Stimulated activated CD8-positive, alpha-beta memory T cell treated with anti-CD3 and anti-CD28 coated beads, Interleukin-4, amount 100 ng/mL, for 24 hours (primary cell): ENCODE data around the gene PPM1F.

Experiments used
- DNase-seq: peaks from one replicate; pipeline ENCODE4 v3.0.0-alpha.2; 2020; ENCODE audit warnings: low read depth

Gene PPM1F, protein sequence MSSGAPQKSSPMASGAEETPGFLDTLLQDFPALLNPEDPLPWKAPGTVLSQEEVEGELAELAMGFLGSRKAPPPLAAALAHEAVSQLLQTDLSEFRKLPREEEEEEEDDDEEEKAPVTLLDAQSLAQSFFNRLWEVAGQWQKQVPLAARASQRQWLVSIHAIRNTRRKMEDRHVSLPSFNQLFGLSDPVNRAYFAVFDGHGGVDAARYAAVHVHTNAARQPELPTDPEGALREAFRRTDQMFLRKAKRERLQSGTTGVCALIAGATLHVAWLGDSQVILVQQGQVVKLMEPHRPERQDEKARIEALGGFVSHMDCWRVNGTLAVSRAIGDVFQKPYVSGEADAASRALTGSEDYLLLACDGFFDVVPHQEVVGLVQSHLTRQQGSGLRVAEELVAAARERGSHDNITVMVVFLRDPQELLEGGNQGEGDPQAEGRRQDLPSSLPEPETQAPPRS

DNA sequence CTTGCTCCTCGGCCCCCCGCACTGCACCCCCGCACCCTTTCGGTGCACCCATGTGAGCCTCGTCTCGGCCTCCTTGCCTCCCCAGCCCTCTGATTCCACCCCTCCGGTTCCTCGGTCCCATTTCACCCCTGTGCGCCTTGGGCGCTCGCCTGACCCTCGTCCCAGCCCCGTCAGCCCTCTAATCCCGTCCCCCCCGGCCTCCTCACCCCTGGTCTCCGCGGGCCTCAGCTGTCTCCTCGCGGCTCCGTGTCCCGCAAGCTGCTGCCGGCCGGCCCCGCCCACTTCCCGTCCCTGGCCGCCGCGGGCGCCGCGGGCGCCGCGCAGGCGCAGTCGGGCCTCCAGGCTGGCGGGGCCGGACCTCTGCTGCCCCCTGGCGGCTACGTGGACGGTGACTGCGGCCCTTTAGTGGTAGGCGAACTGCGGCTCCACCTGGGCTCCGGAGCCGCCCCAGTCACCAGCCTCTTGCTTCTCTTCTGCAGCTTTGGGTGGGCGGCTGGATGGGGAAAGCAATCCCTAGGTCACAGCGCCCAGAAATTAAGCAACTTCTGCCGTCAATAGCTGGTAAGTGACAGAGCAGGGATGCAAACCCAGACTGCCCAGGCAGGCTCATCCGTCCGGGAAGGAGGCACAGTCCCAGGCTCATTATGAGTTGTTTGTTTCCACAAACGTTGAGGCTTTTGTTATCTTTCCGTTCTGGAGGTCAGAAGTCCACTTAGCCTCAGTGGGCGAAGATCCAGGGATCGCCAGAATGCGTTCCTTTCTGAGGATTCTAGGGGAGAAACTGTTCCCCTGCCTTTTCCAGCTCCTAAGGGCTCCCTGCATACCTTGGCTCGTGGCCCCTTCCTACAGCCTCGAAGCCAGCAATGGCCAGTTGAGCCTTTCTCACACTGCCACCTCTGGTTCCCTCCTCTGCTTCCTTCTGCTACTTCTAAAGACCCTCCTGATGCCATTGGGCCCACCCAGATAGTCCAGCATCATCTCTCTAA is at the start of gene PPM1F:
Gene PPM1F (minus strand): TSS at position 263 of the 986 bp plus-strand sequence. CDS start 6,800 bp downstream, outside the sequence.
- peak; percentile 84 for DNase-seq

DNA sequence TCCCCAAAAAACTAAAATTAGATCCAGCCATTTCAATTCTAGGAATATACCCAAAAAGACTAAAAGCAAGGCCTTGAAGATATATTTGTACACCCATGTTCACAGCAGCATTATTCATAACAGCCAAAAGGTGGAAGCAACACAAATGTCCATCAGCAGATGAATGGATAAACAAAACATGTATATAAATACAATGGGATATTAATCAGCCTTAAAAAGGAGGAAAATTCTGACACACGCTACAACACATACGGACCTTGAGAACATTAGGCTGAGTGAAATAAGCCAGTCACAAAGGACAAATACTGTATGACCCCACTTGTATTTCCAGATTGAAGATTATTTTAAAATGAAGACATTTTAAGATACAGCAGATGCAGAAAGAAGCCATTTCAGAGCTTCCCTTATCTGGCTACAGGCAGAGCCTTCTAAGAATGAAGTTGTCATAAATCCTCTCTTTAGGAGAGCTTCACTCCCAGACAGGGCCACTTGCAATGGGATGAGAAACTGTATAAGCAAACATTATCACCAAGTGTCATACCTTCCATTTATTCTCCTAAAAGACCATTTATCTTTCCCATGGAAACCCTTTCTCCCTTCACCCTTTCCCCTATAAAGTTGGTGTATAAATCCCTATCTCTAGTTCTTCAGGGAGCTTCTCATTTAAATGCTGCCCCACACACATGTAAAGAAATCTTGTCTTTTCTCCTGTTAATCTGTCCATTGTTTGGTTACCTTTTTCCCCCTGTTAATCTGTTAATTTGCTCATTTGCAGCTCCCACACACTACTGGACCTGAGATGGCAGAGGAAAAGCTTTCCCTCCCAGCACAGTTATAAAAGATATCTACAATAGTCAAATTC is 49.2 kb upstream of the PPM1F start:
- no peak for DNase-seq

DNA sequence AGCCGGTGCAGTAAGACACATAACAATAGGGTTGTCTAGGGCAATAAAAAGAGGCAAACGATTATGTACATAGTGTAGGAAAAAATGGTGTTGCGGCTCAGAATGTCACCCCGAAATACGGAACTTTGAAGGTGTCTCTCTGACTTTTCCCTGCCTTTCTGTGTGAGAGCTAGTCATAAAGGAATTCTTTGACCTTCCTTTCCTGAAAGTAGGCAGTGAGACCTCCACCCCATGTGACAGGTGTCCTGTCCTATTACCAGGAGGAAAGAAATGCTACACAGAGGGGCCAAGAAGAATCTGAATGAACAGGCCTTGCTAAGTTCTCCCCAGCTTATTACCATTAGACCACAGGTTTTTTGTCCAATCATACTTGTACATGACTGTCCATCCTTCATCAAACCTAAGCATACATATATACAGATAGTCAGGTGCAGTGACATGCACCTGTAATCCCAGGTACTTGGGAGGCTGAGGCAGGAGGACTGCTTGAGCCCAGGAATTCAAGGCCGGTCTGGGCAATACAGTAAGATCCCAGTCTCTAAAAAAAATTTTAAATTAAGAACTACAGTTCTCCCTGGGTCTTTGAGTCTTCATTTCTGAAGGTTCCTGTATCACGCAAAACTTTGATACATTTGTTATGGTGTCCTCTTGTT is 46.1 kb upstream of the PPM1F start:
- no peak for DNase-seq

DNA sequence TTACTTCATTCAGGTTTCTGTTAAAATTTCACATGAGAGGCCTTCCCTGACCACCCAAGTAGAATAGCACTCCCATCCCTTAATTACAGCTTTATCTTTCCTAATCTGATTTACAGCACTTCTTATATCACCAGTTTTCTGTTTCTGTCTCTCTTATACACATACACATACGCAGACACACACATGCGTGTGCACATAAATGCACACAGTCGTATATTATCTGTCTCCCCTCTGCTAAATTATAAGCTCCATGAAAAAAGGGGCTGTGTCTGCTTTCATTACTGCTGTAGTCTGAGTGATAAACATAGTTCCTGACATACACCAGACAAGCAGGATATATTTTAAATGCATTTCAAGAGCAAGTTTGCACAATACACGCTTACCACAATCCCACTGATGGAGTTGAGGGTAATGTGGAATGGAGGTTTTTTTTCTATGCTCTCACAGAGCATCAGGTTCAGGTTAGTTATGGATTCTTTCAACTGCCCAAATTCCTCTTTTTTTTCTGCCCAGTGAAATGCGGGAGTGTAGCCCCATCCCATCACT is 43.6 kb upstream of the PPM1F start:
- DNase-seq: no peak

DNA sequence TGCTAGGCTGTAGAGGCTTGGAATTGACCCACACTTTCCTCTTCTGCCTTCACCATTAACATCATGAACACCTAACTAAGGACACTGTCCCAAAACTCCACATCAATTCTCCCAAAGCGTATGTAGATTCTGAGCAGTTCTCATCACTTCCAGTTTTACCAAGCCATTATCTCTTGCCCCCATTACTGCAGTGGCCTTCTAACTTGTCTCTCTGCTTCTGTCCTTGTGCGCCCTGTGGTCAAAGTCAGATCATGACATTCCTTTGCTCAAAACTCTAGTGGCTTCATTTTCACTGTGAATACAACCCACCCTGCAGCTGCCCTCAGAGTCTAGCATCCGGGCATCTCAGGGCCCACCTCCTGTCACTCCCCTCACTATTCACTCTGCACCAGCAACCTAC is 43.0 kb upstream of the PPM1F start:
- DNase-seq: no peak

DNA sequence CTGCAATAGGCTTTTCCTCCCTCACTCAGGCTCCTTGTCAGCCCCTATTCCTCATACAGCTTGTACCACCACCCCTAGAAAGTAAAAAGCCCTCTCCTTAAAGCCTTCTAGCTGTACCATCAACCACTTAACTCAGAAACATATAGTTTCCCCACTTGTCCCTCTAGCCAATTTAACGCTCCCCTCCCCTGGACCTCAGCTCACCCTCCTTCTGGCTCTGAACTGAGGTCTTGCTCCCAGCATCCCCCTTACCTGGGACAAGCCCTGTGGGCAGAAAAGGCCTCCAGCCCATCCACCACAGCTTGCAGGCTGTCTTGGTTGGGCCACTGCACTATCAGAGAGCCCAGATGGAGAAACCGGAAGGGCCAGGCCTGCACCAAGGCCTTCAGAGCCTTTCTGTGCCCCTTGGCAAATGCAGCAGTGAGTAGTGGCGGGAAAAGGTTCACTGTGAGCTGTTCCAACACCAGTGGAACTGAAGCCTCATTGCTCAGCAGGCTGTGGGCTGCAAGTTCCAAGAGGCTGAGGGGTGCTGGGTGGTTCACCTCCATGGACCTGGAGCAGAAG is 42.3 kb upstream of the PPM1F start:
- DNase-seq: no peak

DNA sequence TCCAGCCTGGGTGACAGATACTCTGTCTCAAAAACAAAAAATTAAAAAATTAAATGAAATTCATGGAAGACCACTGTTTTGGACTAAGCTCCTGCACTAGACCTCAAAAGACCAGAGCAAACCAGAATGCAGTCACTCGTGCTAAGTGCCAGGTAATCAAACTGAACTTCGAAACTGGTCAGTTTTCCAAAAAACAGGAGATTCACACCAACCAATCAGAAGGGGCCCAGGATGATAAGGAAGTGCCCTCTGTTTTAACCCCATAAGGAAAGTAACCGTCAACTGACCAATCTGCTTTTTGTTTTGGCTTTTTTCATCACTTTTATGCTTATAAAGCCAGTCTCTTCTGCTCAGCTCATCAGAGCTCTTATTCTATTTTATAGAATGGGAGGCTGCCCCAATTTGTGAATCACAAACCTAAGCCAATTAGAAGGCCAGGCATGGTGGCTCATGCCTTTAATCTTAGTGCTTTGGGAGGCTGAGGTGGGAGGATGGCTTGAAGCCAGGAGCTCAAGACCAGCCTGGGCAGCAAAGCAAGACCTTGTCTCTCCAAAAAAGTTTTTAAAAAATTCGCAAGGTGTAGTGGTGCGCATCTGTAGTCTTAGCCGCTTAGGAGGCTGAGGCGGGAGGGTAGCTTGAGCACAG is 40.1 kb upstream of the PPM1F start:
- no peak for DNase-seq

DNA sequence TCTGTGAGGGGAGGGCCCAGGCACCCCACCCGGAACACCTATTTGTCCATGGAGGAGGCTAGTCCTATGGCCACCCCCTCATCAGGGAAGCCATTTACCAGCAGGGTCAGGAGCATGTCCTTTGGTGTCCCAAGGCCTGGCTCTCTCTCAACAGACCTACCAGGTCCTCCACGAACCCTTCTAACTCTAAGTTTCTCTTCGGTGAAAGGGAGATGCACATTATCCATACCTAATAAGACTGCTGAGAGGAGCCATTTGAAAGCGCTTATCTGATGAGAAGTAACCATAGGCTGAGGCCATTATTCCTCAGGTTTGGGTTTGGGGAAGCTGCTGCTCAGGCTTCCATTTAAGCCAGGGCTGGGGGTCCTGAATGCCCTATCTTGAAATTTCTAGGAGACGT is 39.1 kb upstream of the PPM1F start:
- DNase-seq: no peak

DNA sequence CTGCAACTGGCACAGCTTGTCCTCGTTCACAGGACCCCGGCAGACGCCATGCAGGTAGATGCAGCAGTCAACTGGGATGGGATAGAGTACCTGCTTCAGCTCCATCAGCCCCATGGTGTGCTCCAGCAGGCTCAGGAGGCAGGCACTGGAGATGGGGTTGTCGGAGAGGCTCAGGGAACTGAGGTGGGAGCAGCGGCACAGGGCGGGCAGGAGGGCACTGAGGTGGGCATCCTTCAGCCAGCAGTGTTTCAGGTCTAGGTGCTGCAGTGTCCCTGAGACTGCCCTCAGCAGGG is 38.6 kb upstream of the PPM1F start:
- DNase-seq: no peak

DNA sequence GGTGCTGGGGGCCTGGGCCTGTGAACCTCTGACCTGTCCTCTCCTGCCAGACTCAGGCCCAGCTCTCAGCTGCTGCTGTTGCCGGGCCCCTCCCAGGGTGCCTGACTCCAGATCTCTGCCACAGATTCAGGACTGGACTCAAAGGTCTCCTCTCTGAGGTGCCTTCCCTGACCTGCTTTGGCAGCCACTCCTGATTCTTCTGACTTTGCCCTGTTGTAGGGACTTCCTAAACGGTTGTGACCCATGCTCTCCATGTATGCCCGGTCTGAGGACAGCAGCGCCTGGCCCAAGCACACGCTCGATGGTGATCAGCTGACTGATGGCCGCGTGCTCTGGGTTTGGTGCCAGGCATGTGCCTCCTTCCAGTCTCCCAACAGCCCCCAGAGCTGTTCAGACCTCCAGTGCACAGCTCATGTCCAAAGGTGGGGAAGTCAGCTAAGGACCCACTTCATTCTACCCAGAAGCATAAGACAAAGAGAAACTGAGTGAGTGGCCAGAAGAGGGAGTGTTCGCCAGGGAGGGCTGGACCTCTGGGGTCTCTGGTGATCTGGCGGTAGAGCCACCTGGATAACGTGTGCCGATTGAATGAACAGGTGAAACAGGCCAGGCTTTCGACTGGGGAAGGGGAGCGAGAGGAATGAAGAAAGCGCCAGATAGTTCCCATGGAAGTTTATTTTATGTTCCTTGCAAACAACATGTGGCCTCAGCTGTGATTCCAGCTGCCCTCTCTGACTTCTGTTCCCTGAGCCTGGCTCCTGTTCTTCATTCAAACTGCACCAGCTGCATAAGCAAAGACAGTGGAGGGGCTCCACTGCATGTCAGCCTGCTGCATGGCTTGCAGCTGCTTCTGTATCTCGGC is 38.0 kb upstream of the PPM1F start:
- no peak for DNase-seq

DNA sequence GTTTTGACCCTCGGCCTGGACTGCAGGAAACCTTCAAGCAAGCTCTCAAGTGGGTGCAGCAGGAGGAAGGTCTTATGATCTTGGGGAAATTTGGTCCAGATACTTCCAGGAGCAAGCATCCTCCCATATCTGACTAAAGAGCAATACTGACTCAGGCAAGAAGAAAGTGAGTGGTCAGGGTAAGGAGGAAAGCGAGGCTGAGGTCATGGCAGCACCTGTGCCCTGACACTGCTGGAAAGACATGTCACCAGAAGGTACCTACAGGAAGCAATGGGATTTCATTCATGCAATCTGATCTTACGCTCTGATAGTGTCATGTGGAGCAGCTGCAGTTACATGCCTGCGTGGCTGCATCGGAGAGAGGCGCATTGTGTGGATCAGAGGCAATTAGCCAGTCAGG is 36.4 kb upstream of the PPM1F start:
- DNase-seq: no peak

DNA sequence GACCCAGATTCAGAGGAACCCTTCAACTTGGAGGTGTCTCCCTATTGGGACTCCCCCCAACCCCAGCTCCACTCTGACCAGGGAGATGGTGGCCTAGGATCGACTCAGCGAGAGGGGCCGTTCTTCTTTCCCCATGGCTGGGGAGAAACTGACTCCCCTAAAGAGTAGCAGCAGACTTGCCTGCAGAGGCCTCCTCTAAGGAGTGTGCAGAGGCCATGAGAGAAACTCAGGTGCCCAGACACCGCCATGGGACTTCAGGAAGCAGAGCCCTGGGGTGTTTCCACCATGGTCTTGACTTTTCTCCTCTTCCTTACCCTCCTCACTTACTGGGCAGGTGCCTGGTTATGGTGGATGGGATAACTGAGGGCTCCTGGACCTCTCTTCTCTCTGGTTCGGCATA is 32.6 kb upstream of the PPM1F start:
- no peak for DNase-seq

DNA sequence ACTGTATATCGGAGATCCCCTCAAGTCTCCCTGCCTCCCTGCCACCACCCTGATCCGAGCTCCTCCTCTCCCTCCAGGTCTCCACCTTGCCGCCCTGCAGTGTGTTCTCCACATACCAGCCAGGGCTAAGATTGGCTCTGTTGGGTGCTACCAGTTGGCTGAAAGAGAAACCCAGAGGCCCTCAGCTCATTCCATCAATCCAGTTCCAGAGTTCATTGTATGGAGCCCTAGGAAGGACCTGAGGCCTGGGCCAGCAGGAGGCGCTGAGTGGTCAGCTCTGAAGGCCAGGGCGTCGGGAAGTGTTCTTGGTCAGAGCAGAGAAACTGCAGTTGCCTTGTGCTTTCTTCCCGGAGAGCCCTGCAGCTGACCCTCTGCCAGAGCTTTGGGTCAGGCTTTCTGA is 32.1 kb upstream of the PPM1F start:
- no peak for DNase-seq

DNA sequence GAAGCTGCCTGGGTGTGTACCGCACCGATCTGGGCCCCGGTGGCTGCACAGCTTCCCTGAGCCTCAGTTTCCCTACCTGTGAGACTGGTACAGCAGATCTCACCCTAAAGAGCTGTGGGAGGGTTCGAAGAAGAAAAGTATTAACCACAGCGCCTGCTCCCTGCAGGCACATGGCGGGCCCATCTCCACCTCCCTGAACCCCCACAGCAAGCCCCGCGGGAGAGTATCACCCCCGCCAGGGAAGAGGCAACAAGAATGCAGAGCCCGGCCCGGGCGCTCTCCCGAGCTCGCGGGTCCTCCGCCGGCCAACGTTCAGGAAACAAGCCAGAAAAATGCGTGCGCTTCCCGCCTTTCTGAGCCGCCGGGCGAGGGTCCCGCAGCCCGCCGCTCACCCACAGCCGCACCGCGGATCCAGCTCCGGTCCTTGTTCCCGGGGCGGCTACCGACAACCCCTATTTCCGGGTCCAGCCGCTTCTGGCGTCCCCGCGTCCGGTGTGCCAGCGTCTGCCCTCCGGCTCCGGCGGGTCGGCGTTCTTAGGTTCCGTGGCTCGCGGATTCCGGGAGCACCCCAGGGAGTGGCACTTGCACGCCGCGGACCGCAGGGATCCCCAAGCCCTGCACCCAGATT is 29.8 kb upstream of the PPM1F start, which contains the start of gene TOP3B:
Gene TOP3B (minus strand): TSS at position 450 of the 628 bp plus-strand sequence. CDS start 7,078 bp downstream, outside the sequence.
- DNase-seq: peak; percentile 75

DNA sequence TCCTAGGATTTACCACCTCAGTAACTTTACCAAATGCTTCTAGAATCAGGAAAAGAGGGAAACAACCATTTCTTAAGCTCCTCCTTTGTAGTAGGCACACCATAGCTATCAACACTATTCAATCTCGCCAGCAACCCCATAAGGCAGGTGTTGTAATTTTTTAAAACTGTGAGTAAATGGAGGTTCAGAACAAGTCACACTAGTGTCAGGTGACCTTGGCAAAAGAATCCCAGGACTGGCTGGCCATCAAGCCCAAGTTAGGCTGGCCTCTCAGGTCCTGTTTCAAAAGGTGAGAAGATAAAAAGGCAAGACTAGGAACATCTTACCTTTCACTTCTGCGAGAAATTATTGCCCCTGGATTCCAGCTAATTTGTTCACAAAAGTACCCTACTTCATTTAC is 29.2 kb upstream of the PPM1F start:
- DNase-seq: no peak

DNA sequence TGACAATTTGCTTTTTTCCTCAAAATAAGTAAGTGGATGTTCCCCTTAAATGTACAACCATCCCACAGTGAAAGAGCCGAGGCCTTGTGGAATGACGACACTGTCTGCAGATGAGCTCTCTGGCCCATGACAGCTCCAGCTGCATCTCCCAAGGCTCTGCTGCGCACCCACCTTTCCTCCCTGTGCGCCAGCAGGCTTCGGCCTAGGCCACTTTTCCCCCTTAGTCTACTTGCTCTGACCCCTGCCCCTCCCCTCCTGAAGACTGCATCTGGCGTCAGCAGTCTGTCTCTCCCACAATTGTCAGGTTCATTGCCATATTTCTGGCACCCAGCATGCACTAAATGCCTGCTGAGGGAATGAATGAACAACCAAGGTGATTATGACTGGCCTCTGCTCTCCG is 27.9 kb upstream of the PPM1F start:
- DNase-seq: no peak

DNA sequence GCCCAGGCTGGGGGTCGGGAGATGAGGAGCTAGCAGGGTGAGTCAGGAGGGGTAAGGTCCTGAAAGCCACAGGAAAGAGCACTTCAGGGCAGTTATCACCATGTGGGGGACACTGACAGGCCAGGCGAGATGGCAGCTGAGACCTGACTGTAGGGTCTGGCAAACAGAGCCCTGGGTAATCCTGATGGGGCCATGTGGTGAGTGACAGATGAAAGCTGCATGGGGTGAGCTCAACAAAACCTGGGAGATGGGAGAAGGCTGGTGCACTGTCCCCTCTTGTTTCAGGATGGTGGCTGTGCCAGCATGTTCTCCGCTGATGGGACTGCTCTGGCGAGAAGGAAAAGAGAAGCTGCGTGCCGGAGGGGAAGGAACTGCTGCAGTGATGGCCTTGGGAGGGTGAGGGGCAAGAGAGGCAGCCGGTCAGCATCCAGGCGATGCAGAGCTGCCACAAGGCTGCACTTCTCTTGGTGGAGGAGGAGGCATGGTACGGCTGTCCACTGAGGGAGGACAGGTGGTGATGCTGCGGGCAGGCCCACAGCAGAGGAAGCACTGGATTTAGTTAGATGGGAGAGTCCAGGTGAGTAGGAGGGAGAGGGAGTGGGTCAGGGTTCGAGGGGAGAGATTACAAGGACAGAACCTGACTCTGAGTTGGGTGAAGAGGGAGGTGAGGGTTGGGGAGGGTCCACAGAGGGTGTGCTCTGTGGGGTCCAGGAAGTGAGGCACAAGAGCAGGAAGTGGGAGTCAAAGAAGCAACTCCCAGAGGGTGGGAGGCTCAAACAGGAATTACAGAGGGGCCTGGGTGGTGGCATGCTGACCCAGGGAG is 26.1 kb upstream of the PPM1F start:
- no peak for DNase-seq

DNA sequence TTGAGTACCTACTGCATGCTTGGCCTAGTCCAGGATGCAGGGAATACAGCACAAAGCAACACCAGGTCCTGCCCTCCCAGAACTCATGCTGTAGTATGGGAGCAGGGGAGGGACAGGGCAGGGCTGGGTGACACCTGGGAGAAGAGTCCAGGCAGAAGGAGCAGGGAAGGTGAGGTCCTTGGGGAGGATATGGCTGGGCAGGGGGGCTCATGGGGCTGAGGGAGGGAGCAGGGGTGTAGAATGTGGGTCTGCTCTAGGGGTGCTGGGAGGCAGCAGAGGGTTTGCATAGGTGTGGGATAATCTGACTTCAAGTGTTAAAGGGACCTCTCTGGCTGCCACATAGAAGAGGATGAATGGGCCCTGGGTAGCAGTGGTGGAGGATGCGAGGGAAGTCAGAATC is 25.2 kb upstream of the PPM1F start:
- no peak for DNase-seq
